ENCODE results near the gene CEP162.

- TF ChIP-seq CTCF (IDR thresholded peaks at IDR 0.05; ENCODE audit: low read depth, low read length, poor library complexity, severe bottlenecking) = no peak
- no peak for TF ChIP-seq EZH2phosphoT487 (IDR thresholded peaks at IDR 0.05; ENCODE audit: borderline replicate concordance, low read length)
These were observed 47.4 kb upstream of the CEP162 start for GRCh38 chr6:84274856-84275255.
